Measurements from ENCODE around the gene ZBTB39.
"Not testable (repeated sequence)": the region's sequence is repeated elsewhere in the genome, so short reads cannot be mapped to it uniquely, and the experiment has no call there.

ZBTB39 gene, protein sequence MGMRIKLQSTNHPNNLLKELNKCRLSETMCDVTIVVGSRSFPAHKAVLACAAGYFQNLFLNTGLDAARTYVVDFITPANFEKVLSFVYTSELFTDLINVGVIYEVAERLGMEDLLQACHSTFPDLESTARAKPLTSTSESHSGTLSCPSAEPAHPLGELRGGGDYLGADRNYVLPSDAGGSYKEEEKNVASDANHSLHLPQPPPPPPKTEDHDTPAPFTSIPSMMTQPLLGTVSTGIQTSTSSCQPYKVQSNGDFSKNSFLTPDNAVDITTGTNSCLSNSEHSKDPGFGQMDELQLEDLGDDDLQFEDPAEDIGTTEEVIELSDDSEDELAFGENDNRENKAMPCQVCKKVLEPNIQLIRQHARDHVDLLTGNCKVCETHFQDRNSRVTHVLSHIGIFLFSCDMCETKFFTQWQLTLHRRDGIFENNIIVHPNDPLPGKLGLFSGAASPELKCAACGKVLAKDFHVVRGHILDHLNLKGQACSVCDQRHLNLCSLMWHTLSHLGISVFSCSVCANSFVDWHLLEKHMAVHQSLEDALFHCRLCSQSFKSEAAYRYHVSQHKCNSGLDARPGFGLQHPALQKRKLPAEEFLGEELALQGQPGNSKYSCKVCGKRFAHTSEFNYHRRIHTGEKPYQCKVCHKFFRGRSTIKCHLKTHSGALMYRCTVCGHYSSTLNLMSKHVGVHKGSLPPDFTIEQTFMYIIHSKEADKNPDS

DNA sequence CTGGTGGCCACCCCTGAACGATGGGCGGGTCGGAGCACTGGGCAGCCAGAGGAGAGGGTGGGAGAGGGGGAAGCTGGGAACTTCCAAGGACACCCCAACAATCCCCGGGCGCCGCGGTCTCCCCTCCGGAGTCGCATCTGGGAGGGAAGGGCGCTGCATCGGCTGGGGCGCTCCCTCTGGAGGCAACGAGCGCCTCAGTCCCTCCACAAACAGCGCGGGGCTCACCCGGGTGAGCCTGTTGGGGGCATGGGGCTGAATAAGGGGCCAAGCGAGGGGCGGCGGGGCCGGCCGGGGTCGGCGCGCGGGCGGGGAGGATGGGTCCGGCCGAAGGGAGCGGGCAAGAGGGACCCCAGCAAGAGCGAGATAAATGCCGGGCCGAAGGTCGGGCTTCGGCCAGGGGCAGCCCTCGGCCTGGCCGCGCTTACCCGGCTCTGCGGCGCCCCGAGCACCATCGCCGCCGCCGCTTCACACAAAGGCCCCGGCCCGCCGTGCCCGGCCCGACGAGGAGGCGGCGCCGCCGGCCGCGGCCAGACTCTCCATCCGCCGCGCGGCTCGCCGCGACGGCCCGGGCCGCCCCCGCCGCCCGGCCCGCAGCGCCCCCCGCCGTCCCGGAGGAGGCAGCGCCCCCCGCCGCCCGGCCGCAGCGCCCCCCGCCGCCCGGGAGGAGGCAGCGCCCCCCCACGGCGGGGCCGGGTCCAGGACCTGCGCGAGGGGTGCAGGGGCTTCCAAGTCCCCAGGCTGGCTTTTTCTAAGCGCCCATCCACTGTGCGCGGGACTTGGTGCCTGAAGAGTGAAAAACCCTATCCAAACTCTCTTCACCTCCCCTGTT is at the start of gene ZBTB39:
Gene ZBTB39 (minus strand): TSS at position 567 of the 829 bp plus-strand sequence. CDS start 1,629 bp downstream, outside the sequence.
- DNase-seq (ENCODE audit: low spot score), result peak; percentile 93

DNA sequence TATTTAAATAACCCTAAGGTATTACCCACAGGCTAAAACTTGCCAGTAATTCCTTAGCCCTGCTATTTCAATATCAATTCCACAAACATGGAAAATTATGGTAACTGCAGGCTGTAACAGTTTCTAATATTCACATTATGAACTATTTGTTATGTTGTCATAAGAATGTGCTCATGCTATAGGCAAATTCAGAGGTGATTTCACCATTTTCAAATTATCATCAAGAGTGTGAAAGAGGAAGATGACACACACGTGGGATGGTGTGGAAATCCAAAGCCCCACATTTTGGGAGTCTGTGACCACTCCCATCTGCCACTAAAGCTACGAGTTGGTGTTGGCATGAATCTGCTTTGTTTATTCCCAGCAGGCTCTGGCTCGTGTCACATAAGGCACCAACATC is 49.5 kb upstream of the ZBTB39 start:
- DNase-seq (ENCODE audit: low spot score), result no peak

DNA sequence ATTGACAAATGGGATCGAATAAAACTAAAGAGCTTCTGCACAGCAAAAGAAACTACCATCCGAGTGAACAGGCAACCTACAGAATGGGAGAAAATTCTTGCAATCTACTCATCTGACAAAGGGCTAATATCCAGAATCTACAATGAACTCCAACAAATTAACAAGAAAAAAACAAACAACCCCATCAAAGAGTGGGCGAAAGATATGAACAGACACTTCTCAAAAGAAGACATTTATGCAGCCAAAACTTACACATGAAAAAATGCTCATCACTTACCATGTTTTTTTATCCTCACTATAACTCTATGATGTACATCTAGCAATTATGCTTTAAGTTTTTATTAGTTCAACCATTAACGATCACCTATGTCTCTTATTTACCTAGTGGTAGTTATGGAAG is 47.6 kb upstream of the ZBTB39 start:
- not testable (repeated sequence) for DNase-seq (ENCODE audit: low spot score)

DNA sequence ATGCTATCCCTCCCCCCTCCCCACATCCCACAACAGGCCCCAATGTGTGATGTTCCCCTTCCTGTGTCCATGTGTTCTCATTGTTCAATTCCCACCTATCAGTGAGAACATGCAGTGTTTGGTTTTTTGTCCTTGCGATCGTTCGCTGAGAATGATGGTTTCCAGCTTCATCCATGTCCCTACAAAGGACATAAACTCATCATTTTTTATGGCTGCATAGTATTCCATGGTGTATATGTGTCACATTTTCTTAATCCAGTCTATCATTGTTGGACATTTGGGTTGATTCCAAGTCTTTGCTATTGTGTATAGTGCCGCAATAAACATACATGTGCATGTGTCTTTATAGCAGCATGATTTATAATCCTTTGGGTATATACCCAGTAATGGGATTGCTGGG is 46.8 kb upstream of the ZBTB39 start:
- DNase-seq (ENCODE audit: low spot score), result not testable (repeated sequence)

DNA sequence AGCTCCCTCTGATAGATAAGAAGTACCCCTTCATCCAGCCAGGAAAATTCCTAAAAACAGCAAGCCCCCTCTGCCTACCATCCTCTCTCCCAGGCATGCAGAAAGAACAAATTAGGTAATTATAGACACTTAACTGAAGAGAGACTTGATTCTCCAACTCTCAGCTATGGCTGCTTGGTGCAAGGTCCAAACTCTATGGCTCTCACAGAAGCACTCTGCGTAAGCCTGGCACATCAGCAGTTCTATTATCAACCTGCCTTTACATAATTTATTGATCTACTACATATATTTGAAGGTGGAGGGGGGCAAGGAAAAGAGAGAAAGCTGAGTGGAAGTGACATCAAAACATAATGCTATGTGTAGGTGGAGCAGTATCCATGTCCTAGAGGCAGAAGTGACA is 44.7 kb upstream of the ZBTB39 start:
- DNase-seq (ENCODE audit: low spot score), result no peak

DNA sequence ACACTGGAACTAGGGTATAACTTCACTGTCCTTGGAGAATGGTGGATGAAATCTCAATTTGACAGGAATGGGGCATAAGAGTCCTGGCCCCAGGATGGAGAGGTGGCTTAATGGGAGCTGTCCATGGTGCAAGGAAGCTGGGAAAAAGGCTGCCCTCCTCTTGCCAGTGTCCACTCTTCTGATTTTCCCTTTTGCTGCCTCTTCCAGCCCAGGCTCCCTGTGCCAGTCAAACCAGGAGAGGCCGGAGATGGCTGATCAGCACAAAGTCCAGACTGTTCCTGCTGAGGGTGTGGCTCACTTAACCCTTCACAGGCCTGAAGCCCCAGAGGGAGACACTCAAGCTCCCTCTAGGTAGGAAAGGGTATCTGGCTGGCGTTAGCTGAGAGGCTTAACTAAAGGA is 43.5 kb upstream of the ZBTB39 start, which contains the start of gene MYO1A:
Gene MYO1A (minus strand): TSS at position 240 of the 400 bp plus-strand sequence. CDS start 1,806 bp downstream, outside the sequence.
- peak; percentile 47 for DNase-seq (ENCODE audit: low spot score)

DNA sequence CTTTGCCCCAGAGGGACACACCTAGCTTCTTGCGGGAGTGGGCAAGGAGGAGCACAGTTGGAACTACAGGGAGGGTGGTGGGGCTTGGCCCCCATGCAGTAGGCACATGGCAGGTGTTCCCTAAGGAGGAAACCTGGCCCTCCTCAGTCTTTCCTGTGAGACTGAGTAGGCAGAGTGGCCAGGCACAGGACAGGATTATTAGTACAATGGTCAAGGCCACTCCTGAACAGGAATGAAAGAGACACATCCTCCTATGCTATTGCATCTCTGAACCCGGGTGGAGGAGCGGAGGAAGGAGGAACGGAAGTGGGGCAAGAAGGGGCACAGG is 42.7 kb upstream of the ZBTB39 start:
- no peak for DNase-seq (ENCODE audit: low spot score)

DNA sequence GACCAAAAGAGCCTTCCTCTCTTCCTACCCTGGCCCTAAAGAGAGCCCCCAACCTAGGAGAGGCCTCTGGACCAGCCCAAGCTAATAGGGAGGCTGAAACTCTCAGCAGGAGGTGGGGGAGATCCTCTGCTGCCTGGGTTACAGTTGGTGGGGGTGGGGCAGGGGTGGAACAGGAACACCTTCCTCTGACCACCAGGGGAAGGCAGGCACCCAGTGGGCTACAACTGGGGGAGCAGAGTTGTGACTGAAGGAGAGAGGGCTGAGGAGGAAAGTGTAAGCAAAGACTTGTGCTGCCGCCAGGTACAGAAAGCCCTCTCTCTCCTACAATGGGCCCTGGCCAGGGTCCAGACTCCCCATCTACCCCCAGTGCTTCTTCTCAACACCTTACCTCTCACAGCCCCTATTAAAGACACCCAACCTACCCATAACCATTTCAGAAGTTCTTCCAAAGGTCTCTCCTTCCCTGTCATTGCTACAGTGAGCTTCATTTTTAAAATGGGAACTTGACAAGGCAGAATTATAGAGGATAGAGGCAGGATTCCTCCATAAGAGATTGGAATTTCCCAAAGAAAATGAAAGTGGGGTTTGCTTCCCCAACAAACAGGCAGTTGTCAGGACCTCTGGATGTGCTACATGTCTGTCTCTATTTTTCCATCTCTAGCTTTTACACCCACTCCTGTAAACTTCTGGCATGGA is 42.2 kb upstream of the ZBTB39 start:
- no peak for DNase-seq (ENCODE audit: low spot score)

DNA sequence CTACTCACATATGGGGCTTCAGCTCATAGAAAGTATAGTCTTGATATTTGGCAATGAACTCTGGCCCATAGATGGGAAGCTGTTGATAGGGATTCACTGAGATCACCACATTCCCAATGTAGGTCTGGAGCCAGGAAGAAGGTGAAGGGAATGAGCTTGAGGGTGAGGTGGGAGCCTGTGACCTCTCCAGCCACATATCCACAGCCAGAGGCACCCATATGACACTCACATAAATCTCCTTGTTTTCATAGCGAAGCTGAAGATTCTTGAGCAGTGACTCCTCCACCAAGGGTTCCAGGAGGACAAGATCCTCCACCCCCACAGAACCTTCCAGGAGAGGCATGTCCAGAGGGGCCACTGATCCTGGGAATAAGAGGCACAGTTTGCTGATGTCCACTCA is 41.6 kb upstream of the ZBTB39 start:
- peak; percentile 21 for DNase-seq (ENCODE audit: low spot score)

DNA sequence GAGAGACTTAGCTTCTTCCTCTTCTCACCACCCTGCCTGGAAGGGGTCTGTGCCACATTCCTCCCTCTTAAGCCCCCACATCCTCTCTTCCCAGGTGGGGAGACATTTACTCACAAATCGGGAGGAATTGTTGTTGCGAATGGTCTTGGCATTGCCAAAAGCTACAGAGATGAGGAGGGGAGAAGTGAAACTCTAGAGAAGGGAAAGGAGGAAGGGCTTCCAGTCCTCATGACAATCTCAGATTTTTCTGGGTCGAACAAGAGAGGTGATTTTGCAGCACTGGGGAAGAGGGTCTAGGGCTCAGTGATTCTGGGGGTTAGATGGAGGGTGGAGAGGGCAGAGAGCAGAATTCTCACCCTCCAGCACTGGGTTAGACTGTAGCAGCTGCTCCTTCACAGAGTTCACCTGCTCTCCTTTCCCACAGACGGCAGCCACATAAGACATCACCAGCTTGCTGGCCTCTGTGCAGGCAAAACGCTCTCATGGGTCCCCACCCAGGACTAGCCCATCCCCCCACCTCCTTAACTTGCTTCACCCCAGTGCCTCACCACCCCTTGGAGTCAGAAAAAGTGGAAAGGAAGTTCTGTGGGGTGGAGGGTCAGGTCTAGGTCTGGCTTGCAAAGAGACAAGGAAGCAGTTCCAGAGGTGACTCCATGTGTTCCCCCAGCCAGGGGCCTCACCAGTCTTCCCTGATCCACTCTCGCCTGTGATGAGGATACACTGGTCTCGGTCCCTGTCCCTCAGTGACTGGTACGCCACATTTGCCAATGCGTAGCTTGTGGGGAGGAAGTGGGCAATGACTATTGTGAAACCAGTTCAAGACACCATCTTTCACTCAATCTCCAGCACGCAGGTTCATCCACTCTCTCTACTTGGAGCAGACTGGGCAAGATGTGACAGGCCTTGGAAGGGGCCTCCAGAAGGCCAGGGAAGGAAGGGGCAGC is 40.9 kb upstream of the ZBTB39 start:
- DNase-seq (ENCODE audit: low spot score), result no peak

DNA sequence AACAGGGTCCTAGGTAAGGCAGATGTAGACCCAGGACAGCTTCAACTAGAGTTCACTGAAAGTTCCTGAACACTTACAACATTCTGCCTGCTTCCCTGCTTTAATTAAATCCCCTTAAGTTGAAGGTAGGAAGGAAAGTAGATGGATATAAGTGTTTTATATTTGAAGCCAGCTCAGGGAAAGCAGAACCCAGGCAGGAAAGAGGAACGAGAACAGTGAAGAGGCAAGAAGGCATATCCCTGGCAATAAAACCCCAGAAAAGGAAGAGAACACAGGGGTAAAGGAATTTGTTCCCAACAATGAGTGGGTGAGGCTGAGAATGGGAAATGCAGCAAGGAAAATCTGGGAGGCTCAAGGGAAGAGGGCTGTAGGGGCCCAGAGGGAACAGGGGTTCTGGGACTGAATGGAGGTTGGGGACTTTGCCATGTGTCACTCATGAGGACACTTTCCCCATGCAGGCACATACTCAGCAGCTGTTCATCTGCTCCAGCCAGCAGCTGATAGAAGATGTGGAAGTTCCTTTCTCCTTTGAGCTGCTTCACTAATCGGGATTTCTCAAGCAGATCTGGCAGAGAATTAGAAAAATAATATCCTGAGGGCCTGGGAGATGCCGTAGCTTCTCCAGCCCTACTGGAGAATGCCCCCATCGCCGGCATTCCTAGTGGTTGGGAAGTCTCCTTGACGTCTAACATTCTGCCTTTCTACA is 39.9 kb upstream of the ZBTB39 start:
- no peak for DNase-seq (ENCODE audit: low spot score)

DNA sequence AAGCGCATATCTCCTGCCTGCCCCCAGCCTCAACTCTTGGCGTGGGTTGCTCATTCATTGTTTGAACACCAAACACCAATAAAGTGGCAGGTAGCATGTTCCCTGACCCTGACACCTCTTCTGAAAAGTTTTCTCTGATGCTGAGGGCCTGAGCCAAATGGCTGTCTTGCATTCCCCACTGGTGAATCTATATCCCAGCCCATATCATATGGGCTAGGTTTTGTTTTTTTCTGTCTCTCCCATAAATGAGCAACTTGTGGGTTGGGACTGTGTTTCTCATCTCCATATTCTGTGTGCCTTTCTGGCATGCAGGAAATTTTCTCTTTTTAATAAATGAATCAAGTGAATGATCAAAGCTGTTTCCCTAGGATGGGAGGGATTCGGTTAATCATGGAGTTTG is 38.5 kb upstream of the ZBTB39 start:
- no peak for DNase-seq (ENCODE audit: low spot score)

DNA sequence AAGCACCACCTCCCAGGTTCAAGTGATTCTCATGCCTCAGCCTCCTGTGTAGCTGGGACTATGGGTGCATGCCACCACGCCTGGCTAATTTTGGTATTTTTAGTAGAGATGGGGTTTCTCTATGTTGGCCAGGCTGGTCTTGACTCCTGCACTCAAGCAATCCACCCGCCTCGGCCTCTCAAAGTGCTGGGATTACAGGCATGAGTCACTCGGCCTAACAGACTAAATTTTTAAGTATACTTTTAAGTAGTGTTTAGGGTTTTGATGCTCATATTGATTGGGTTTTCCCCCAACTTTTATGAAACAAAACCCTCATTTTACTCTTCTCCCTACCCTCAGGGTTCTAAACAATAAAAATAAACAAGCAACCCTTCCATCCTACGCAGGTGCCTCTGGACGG is 38.1 kb upstream of the ZBTB39 start:
- DNase-seq (ENCODE audit: low spot score), result no peak

DNA sequence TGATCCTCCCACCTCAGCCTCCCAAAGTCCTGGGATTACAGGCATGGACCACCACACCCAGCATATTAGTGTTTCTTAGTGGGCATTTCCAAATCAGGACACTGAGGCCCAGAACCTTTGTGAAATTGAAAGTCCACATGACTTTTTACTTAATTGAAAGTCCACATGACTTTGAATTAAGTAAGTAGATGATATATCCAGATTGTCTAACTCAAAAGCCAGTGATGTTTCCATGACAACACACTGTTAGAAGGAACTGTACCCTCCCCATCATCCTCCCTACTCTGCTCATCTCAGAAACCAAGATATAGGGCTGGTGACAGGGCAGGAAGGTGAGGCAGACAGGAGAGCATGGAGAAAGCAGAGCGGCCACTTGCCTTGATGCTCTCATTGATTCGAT is 36.3 kb upstream of the ZBTB39 start:
- DNase-seq (ENCODE audit: low spot score), result no peak

DNA sequence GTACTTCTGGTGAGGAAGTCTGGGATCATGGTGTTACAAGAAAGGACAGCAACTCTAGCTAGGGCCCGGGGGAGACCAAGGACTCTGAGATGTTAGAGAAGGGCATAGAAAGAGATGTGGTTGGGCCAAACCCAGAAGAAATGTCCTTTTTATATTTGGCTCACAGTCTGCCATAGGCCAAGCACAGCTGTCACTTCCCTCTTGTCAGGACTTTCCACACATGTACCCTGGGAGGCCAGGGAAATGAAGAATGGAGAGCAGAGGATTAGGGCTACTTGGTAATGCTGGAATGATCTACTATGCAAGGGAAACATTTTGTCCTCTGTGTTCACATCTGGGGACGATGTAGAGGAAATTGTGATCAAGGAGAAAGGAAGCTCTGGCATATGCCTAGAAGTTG is 34.4 kb upstream of the ZBTB39 start:
- no peak for DNase-seq (ENCODE audit: low spot score)

DNA sequence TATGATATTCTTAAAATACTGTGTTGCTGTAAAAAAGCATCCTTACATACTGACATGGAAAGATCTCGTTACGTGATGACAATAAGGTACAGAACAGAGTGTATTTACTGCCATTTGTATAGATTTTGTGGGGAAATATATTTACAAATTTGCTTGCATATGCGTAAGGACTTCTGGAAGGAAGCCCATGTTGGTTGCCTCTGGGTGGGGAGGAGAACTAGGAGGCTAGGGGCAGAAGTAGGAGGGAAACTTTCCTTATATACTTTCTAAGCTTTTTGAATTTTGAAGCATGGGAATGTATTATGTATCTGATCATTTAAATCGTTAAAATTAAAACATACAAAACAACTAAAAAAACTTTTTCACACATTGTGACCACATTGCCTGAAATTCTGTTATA is 33.9 kb upstream of the ZBTB39 start:
- no peak for DNase-seq (ENCODE audit: low spot score)

DNA sequence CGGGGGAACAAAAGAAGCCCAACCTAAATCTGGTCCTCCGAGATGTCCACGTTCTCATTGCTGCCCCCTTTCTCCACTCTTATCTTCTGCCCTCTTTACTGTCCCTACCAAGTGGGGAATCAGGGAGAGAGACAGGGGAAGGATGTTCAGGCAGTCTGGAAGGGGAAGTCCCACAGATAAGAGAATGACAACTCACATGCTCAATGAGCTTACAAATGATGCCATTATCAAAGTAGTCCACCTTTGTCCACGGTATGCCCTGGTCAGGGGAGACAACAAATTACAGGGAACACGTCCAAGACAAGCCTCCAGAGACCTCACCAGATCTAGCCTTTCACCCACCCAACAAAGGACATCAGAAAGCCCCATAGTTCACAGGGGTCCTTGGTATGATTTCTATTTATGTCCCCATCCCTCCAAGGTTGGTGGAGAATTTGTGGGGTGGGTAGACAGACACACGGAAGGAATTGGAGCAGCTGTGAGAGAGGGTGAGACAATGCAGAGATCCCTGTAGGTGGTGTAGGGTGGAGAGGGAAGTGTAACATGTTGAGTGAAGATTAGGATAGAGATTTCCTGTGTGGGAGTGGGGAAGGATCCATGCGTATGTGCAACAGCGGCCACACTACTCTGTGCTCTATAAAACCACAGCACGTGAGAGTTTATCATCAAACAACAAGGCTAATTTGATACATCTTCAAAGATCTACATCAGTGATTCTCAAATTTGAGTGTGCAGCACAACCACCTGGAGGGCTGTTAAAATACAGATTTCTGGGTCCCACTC is 32.9 kb upstream of the ZBTB39 start:
- DNase-seq (ENCODE audit: low spot score), result no peak

DNA sequence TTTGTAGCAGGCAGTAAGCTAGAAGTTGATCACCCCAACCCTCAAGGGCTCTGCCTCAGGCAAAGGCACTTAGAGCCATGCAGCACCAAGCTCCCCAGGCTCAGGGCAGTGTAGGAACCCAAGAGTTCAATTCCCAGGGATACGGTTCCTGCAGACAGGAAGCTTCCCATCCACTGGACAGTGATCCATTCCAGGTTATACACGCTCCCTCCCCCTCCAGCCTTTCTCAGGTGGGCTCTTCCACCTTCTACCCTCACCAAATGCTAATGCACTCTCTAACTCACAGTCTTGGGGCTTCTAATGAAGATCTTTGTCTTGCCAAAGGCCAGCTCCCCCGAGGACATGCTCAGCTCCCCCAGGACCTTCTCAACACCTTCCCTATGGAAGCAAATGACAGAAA is 30.9 kb upstream of the ZBTB39 start:
- DNase-seq (ENCODE audit: low spot score), result no peak

DNA sequence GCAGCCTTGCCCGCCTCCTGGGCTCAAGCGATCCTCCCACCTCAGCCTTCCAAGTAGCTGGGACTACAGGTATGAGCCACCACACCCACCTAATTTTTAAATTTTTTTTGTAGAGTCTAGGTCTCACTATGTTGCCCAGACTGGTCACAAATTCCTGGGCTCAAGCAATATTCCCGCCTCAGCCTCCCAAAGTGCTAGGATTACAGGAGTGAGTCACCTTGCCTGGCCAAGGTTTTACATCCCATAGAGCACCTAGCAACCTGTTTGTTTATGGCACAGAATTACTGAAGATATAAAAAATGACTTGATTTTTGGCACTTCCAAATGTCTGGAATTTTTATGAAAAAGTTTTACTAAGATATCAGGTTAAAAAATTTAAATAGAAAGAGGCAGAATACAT is 27.1 kb upstream of the ZBTB39 start:
- DNase-seq (ENCODE audit: low spot score), result no peak

Data from AG08395 (cell line).